Activated CD8-positive, alpha-beta T cell treated with anti-CD3 and anti-CD28 coated beads for 36 hours (primary cell): Measurements from ENCODE around the gene RCAN1. TPM values are rescaled to one million over a fixed set of nuclear protein-coding genes. Genes with fewer than 3 reads are reported as not detected.

ENCODE experiments used
- ATAC-seq: fragments of 200-7000 bp; cut with Tn5 transposase; one replicate; pipeline ENCODE4 v1.10.0; 2021; ENCODE audit warnings: mild to moderate bottlenecking, moderate library complexity
- CTCF ChIA-PET: fragments of 350-600 bp; sonication (Branson Sonifier 250); formaldehyde crosslinking; loops from one replicate; lab custom pipeline; 2021; ENCODE audit warnings: antibody characterized with exemption; lab: Charles Lee
- POLR2A ChIA-PET: fragments of 350-600 bp; sonication (Branson Sonifier 250); formaldehyde crosslinking; loops from one replicate; lab custom pipeline; 2021; ENCODE audit warnings: antibody characterized with exemption; lab: Charles Lee
- DNase-seq: peaks from one replicate; pipeline ENCODE4 v3.0.0-alpha.2; 2020
- H3K27ac Mint-ChIP-seq: one replicate; pipeline ENCODE4 v1.8.0; 2021; ENCODE audit warnings: mild to moderate bottlenecking, mixed read lengths
- H3K27me3 Mint-ChIP-seq: one replicate; pipeline ENCODE4 v1.8.0; 2021; ENCODE audit warnings: mixed read lengths
- H3K36me3 Mint-ChIP-seq: one replicate; pipeline ENCODE4 v1.8.0; 2021; ENCODE audit warnings: low read depth, mixed read lengths
- H3K4me1 Mint-ChIP-seq: one replicate; pipeline ENCODE4 v1.8.0; 2021; ENCODE audit warnings: low read depth, mixed read lengths
- H3K4me3 Mint-ChIP-seq: one replicate; pipeline ENCODE4 v1.8.0; 2021; ENCODE audit warnings: mild to moderate bottlenecking, moderate library complexity, mixed read lengths
- H3K9me3 Mint-ChIP-seq: one replicate; pipeline ENCODE4 v1.8.0; 2021; ENCODE audit warnings: mixed read lengths
- intact Hi-C: fragments of 100-400 bp; cut with micrococcal nuclease; formaldehyde crosslinking; loops from one replicate; pipeline ENCODE4 v1.10.0; 2022
- total RNA-seq, 2 experiments: library from RNA; stranded (reverse); gene quantifications; one replicate each; pipeline ENCODE4 v1.2.3, GENCODE V29; 2021
- TF ChIP-seq, protein P1 (sequence below): fragments of 200-600 bp; IDR thresholded peaks from one replicate; pipeline ENCODE4 v1.8.0; 2022; ENCODE audit warnings: antibody characterized with exemption, mild to moderate bottlenecking

Gene RCAN1
- total RNA-seq, 2 experiments from 2014 or later, result 6.1 to 7.8 TPM

DNA sequence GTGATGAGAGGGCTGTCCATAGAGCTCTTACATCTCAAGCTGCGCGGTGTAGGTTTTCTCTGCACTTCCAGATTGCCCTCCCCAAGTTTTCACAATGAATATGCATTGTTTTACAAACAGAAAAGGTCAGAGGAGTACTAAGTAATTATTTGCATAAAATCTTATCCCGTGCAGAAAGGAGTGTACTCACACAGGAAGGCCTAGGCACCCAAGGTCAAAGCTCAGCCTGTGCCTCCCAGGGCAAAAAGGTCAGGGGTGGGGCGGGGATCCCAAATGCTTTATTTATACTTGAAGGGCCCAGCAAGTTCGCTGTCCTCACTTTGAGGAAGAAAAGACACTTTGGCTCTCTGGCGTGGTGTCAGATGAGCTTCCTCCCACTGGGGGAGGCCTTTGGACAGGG, 92.6 kb downstream of the RCAN1 start:
- H3K27me3 Mint-ChIP-seq, result no peaks in the 10 kb centered on the region
- intact Hi-C loops, result no loop called here
- H3K27ac Mint-ChIP-seq, result no peak overlapping the region
- POLR2A ChIA-PET, result no interaction called here
- peaks cover 9% of the 10 kb centered on the region for H3K36me3 Mint-ChIP-seq
- H3K9me3 Mint-ChIP-seq, result no peaks in the 10 kb centered on the region
- no peak for DNase-seq
- TF ChIP-seq, protein P1, sequence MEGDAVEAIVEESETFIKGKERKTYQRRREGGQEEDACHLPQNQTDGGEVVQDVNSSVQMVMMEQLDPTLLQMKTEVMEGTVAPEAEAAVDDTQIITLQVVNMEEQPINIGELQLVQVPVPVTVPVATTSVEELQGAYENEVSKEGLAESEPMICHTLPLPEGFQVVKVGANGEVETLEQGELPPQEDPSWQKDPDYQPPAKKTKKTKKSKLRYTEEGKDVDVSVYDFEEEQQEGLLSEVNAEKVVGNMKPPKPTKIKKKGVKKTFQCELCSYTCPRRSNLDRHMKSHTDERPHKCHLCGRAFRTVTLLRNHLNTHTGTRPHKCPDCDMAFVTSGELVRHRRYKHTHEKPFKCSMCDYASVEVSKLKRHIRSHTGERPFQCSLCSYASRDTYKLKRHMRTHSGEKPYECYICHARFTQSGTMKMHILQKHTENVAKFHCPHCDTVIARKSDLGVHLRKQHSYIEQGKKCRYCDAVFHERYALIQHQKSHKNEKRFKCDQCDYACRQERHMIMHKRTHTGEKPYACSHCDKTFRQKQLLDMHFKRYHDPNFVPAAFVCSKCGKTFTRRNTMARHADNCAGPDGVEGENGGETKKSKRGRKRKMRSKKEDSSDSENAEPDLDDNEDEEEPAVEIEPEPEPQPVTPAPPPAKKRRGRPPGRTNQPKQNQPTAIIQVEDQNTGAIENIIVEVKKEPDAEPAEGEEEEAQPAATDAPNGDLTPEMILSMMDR, result no peak
- peaks cover 27% of the 10 kb centered on the region for H3K4me1 Mint-ChIP-seq
- CTCF ChIA-PET, result interaction anchor here (1.6 to 1.8 kb wide), 2 partner anchors 81 to 109 kb away, joined by 3 to 8 read pairs; no protein-coding TSS in a partner anchor
- no peak overlapping the region for H3K4me3 Mint-ChIP-seq
- ATAC-seq, result no peak

DNA sequence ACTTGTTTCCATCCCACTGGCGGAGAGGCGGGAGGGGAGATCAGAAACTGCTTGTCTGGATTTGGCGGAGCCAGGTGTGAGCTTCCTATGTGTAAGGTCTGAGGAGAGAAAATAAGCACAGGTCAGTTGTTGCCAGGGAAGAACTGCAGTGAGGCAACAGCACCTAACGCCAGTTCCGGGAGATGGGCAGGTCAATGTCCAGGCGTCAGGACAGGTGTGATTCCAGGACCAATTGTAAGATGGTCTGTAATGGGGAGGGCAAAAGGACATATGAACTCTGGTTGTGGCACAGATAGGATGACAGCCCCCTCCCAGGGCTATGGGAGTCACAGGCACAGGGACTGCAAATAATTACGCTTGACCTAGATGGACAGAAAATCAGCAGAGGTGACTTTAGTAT, 93.4 kb downstream of the RCAN1 start:
- TF ChIP-seq, protein P1, result no peak
- ChIA-PET POLR2A (no interaction called here), CTCF (interaction anchor here (1.3 to 1.6 kb wide), 2 partner anchors 11 to 110 kb away, joined by 3 read pairs; no protein-coding TSS in a partner anchor)
- Mint-ChIP-seq H3K27me3 (no peaks in the 10 kb centered on the region), H3K9me3 (no peaks in the 10 kb centered on the region), H3K27ac (no peak overlapping the region), H3K4me3 (no peak overlapping the region), H3K4me1 (peaks cover 27% of the 10 kb centered on the region), H3K36me3 (peaks cover 9% of the 10 kb centered on the region)
- intact Hi-C loops, result no loop called here
- ATAC-seq (no peak), DNase-seq (no peak)

DNA sequence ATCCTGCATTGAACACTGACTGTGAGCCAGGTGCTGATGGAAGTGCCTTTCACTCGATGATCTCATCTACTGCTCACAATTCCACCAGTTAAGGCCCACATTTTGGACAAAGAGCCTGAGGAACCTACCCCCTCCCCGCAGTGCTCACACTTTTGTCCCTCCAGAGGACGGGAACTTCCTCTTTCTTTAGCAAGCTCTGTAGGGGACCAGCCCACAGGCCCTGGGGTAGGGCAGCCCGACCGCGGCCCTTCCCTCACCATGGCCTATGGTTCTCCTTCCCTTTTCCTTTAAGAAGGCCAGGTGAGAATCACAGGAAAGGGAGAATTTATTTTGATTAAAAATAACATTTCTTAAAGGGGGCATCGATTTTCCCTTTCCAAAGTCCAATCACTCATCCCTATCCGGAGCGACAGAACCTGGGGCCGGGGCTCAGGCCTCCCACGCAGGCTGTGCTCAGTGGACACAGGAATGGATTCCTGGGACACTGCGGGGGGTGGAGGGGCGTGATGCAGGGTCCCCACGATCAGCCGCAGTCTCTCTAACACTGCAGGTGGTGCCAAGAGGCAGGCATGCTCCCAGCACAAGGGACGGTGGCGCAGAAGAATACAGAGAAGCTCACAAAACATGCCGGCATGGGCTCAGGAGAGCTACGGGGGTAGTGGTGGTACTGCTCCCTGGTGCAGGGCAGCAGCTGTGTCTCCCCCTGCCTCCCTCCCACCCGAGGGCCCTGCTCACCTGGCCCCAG, 94.0 kb downstream of the RCAN1 start:
- ChIA-PET CTCF (interaction anchor here (0.6 to 1.3 kb wide), 2 partner anchors 10 to 51 kb away, joined by 3 read pairs; no protein-coding TSS in a partner anchor), POLR2A (no interaction called here)
- H3K4me3 Mint-ChIP-seq, result no peak overlapping the region
- peaks cover 9% of the 10 kb centered on the region for H3K36me3 Mint-ChIP-seq
- peaks cover 21% of the 10 kb centered on the region for H3K4me1 Mint-ChIP-seq
- intact Hi-C loops, result no loop called here
- H3K27me3 Mint-ChIP-seq, result no peaks in the 10 kb centered on the region
- H3K27ac Mint-ChIP-seq, result no peak overlapping the region
- ATAC-seq, result no peak
- H3K9me3 Mint-ChIP-seq, result no peaks in the 10 kb centered on the region
- DNase-seq, result no peak
- TF ChIP-seq, protein P1, result no peak

DNA sequence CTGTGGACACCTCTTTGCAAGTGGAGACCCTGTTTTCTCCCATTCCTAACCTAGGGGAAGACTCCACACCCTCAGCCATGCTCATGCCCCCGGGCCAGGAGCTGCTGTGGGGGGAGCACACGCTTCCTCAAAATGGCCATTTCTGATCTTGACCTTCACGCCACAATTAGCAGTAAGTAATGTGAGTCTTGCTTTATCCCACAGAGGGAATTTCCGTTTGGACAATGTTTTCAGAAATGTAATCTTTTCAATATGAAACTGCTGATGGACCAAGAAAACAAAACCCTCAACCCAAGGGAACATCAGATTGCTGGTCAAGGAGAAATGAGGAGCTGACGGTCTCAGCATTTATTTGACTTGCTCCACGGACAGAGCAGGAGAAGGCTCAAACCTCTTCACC, 94.6 kb downstream of the RCAN1 start:
- CTCF ChIA-PET, result interaction anchor here (0.6 to 1.1 kb wide), 2 partner anchors 52 to 82 kb away, joined by 3 read pairs; no protein-coding TSS in a partner anchor

DNA sequence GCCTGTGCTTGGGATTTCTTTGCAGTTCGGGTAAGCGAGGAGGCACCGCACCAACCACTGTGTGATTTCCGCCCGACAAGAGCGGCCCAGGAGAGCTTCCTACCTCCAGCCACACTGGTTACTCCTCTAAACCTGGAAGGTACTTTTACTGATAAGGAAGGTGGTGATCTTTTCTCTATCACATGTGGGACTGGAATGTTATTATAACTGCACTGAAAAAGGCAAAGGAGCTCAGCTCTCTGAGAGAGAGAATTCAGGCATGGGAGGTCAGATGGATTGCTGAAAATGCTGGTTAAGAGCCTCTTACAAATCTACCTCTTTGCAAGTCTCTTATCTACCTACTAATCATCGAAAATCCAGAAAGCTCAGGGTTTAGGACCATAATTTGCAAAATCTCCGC, 95.2 kb downstream of the RCAN1 start:
- intact Hi-C loops, result no loop called here
- ATAC-seq (no peak), DNase-seq (no peak)
- no peaks in the 10 kb centered on the region for H3K27me3 Mint-ChIP-seq
- peaks cover 21% of the 10 kb centered on the region for H3K4me1 Mint-ChIP-seq
- CTCF ChIA-PET, result interaction anchor here (1.1 kb wide), 1 partner anchor 83 kb away, joined by 3 read pairs; no protein-coding TSS in a partner anchor
- TF ChIP-seq, protein P1, result no peak
- H3K9me3 Mint-ChIP-seq, result no peaks in the 10 kb centered on the region
- no peak overlapping the region for H3K27ac Mint-ChIP-seq
- peaks cover 9% of the 10 kb centered on the region for H3K36me3 Mint-ChIP-seq
- H3K4me3 Mint-ChIP-seq, result no peak overlapping the region
- POLR2A ChIA-PET, result no interaction called here

More for the DNA sequence above, 94.6 kb downstream of the RCAN1 start:
- Mint-ChIP-seq H3K27ac (no peak overlapping the region), H3K9me3 (no peaks in the 10 kb centered on the region), H3K27me3 (no peaks in the 10 kb centered on the region), H3K4me3 (no peak overlapping the region), H3K36me3 (peaks cover 9% of the 10 kb centered on the region), H3K4me1 (peaks cover 21% of the 10 kb centered on the region)
- intact Hi-C loops, result no loop called here
- TF ChIP-seq, protein P1, result no peak
- POLR2A ChIA-PET, result no interaction called here
- DNase-seq (no peak), ATAC-seq (no peak)
